WTC11 (cell line): ENCODE results near the gene REEP3. TPM values are rescaled to one million over a fixed set of nuclear protein-coding genes. Genes with fewer than 3 reads are reported as not detected.

Source experiments
- ATF6 ChIP-seq: sonication (generic); formaldehyde crosslinking; IDR thresholded peaks from 2 replicates; pipeline ENCODE4 v1.8.1; 2023; ENCODE audit warnings: mild to moderate bottlenecking, missing genetic modification reagents
- ELF4 ChIP-seq: sonication (generic); formaldehyde crosslinking; IDR thresholded peaks from 2 replicates; pipeline ENCODE4 v1.8.1; 2022; ENCODE audit warnings: low read depth, mild to moderate bottlenecking, moderate library complexity, missing genetic modification reagents
- EMX1 ChIP-seq: fragments of 250-450 bp; sonication (Bioruptor Pico); IDR thresholded peaks from 2 replicates; pipeline ENCODE4 v1.8.0; 2021; ENCODE audit warnings: mild to moderate bottlenecking
- ERG ChIP-seq: fragments of 250-450 bp; sonication (Bioruptor Pico); IDR thresholded peaks from 2 replicates; pipeline ENCODE4 v1.8.0; 2021; ENCODE audit warnings: mild to moderate bottlenecking
- ETV6 ChIP-seq: sonication (generic); formaldehyde crosslinking; IDR thresholded peaks from 2 replicates; pipeline ENCODE4 v1.8.1; 2022; ENCODE audit warnings: mild to moderate bottlenecking, missing genetic modification reagents
- GABPB1 ChIP-seq: sonication (generic); formaldehyde crosslinking; IDR thresholded peaks from 2 replicates; pipeline ENCODE4 v1.8.1; 2023; ENCODE audit warnings: mild to moderate bottlenecking, missing genetic modification reagents
- HMGXB4 ChIP-seq: sonication (generic); formaldehyde crosslinking; IDR thresholded peaks from 2 replicates; pipeline ENCODE4 v1.8.1; 2023; ENCODE audit warnings: mild to moderate bottlenecking, moderate library complexity, missing genetic modification reagents
- KAT7 ChIP-seq: sonication (generic); formaldehyde crosslinking; IDR thresholded peaks from 2 replicates; pipeline ENCODE4 v1.8.1; 2023; ENCODE audit warnings: missing genetic modification reagents, mild to moderate bottlenecking, borderline replicate concordance
- MXD4 ChIP-seq: fragments of 250-450 bp; sonication (Bioruptor Pico); IDR thresholded peaks from 2 replicates; pipeline ENCODE4 v1.8.0; 2021; ENCODE audit warnings: mild to moderate bottlenecking, moderate library complexity, borderline replicate concordance
- NFE2L1 ChIP-seq: sonication (generic); formaldehyde crosslinking; IDR thresholded peaks from 2 replicates; pipeline ENCODE4 v1.8.1; 2023; ENCODE audit warnings: missing genetic modification reagents
- NR2C2 ChIP-seq: sonication (generic); formaldehyde crosslinking; IDR thresholded peaks from 2 replicates; pipeline ENCODE4 v1.8.0; 2022; ENCODE audit warnings: mild to moderate bottlenecking, missing genetic modification reagents
- NR3C1 ChIP-seq: sonication (generic); formaldehyde crosslinking; conservative IDR thresholded peaks from 2 replicates; pipeline ENCODE4 v1.8.1; 2023; ENCODE audit warnings: low read depth, mild to moderate bottlenecking, missing genetic modification reagents
- OVOL2 ChIP-seq: fragments of 250-450 bp; sonication (Bioruptor Pico); IDR thresholded peaks from 2 replicates; pipeline ENCODE4 v1.9.0; 2021; ENCODE audit warnings: mild to moderate bottlenecking, borderline replicate concordance
- RORB ChIP-seq: fragments of 250-450 bp; sonication (Bioruptor Pico); IDR thresholded peaks from 2 replicates; pipeline ENCODE4 v1.9.0; 2021; ENCODE audit warnings: mild to moderate bottlenecking
- SMAD3 ChIP-seq: sonication (generic); formaldehyde crosslinking; IDR thresholded peaks from 2 replicates; pipeline ENCODE4 v1.8.0; 2022; ENCODE audit warnings: missing genetic modification reagents, mild to moderate bottlenecking, borderline replicate concordance
- SMAD4 ChIP-seq: sonication (generic); formaldehyde crosslinking; IDR thresholded peaks from 2 replicates; pipeline ENCODE4 v1.8.0; 2022; ENCODE audit warnings: mild to moderate bottlenecking, missing genetic modification reagents
- TCF7 ChIP-seq: sonication (generic); formaldehyde crosslinking; IDR thresholded peaks from 2 replicates; pipeline ENCODE4 v1.8.0; 2022; ENCODE audit warnings: mild to moderate bottlenecking, low read depth, missing genetic modification reagents, moderate library complexity
- TEAD1 ChIP-seq: sonication (generic); formaldehyde crosslinking; IDR thresholded peaks from 2 replicates; pipeline ENCODE4 v1.8.0; 2022; ENCODE audit warnings: mild to moderate bottlenecking, missing genetic modification reagents
- USF1 ChIP-seq: sonication (generic); formaldehyde crosslinking; IDR thresholded peaks from 2 replicates; pipeline ENCODE4 v1.8.0; 2022; ENCODE audit warnings: mild to moderate bottlenecking, missing genetic modification reagents
- USF2 ChIP-seq: sonication (generic); formaldehyde crosslinking; IDR thresholded peaks from 2 replicates; pipeline ENCODE4 v1.8.1; 2023; ENCODE audit warnings: mild to moderate bottlenecking, missing genetic modification reagents, moderate library complexity
- ZBTB43 ChIP-seq: sonication (generic); formaldehyde crosslinking; IDR thresholded peaks from 2 replicates; pipeline ENCODE4 v1.8.1; 2023; ENCODE audit warnings: mild to moderate bottlenecking, missing genetic modification reagents
- ZNF416 ChIP-seq: fragments of 250-450 bp; sonication (Bioruptor Pico); IDR thresholded peaks from 2 replicates; pipeline ENCODE4 v1.9.0; 2021; ENCODE audit warnings: mild to moderate bottlenecking, inconsistent platforms
- ZNF671 ChIP-seq: fragments of 250-450 bp; sonication (Bioruptor Pico); IDR thresholded peaks from 2 replicates; pipeline ENCODE4 v1.8.0; 2021; ENCODE audit warnings: mild to moderate bottlenecking
- total RNA-seq: library from RNA; stranded (reverse); gene quantifications from 3 replicates; pipeline ENCODE4 v1.2.3, GENCODE V29; 2021
- TF ChIP-seq, protein P1 (sequence below): fragments of 250-450 bp; sonication (Bioruptor Pico); IDR thresholded peaks from 2 replicates; pipeline ENCODE4 v1.9.0; 2021; ENCODE audit warnings: mild to moderate bottlenecking
- TF ChIP-seq, protein P2 (sequence below): sonication (generic); formaldehyde crosslinking; IDR thresholded peaks from 2 replicates; pipeline ENCODE4 v1.8.1; 2022; ENCODE audit warnings: low read depth, mild to moderate bottlenecking, moderate library complexity, missing genetic modification reagents, borderline replicate concordance
- TF ChIP-seq, protein P3 (sequence below): sonication (generic); formaldehyde crosslinking; IDR thresholded peaks from 2 replicates; pipeline ENCODE4 v1.8.1; 2022; ENCODE audit warnings: mild to moderate bottlenecking, missing genetic modification reagents, moderate library complexity, borderline replicate concordance

The REEP3 gene
- total RNA-seq, 1 experiment from 2014 or later, result 18.5 TPM

- TF ChIP-seq, protein P1, sequence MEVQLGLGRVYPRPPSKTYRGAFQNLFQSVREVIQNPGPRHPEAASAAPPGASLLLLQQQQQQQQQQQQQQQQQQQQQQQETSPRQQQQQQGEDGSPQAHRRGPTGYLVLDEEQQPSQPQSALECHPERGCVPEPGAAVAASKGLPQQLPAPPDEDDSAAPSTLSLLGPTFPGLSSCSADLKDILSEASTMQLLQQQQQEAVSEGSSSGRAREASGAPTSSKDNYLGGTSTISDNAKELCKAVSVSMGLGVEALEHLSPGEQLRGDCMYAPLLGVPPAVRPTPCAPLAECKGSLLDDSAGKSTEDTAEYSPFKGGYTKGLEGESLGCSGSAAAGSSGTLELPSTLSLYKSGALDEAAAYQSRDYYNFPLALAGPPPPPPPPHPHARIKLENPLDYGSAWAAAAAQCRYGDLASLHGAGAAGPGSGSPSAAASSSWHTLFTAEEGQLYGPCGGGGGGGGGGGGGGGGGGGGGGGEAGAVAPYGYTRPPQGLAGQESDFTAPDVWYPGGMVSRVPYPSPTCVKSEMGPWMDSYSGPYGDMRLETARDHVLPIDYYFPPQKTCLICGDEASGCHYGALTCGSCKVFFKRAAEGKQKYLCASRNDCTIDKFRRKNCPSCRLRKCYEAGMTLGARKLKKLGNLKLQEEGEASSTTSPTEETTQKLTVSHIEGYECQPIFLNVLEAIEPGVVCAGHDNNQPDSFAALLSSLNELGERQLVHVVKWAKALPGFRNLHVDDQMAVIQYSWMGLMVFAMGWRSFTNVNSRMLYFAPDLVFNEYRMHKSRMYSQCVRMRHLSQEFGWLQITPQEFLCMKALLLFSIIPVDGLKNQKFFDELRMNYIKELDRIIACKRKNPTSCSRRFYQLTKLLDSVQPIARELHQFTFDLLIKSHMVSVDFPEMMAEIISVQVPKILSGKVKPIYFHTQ (CRISPR knock-in tag), result no peak
- TF ChIP-seq USF2 (CRISPR knock-in tag), result peak; percentile 90
- no peak for TF ChIP-seq MXD4 (CRISPR knock-in tag)
- no peak for TF ChIP-seq NR2C2 (CRISPR knock-in tag)
- no peak for TF ChIP-seq ZNF671 (CRISPR knock-in tag)
- no peak for TF ChIP-seq KAT7
- TF ChIP-seq USF1 (CRISPR knock-in tag), result peak; percentile 87
- TF ChIP-seq HMGXB4 (CRISPR knock-in tag), result 0 out of 2 replicates have a peak, but pooled peaks have one; percentile 34
- TF ChIP-seq OVOL2 (CRISPR knock-in tag), result no peak
- TF ChIP-seq GABPB1 (CRISPR knock-in tag), result no peak
- no peak for TF ChIP-seq ELF4 (CRISPR knock-in tag)
- TF ChIP-seq, protein P2, sequence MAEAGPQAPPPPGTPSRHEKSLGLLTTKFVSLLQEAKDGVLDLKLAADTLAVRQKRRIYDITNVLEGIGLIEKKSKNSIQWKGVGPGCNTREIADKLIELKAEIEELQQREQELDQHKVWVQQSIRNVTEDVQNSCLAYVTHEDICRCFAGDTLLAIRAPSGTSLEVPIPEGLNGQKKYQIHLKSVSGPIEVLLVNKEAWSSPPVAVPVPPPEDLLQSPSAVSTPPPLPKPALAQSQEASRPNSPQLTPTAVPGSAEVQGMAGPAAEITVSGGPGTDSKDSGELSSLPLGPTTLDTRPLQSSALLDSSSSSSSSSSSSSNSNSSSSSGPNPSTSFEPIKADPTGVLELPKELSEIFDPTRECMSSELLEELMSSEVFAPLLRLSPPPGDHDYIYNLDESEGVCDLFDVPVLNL (CRISPR knock-in tag), result no peak
- TF ChIP-seq NR3C1 (CRISPR knock-in tag), result no peak
- TF ChIP-seq, protein P3, sequence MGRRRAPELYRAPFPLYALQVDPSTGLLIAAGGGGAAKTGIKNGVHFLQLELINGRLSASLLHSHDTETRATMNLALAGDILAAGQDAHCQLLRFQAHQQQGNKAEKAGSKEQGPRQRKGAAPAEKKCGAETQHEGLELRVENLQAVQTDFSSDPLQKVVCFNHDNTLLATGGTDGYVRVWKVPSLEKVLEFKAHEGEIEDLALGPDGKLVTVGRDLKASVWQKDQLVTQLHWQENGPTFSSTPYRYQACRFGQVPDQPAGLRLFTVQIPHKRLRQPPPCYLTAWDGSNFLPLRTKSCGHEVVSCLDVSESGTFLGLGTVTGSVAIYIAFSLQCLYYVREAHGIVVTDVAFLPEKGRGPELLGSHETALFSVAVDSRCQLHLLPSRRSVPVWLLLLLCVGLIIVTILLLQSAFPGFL, result no peak
- no peak for TF ChIP-seq SMAD4 (CRISPR knock-in tag)
- no peak for TF ChIP-seq TEAD1 (CRISPR knock-in tag)
- no peak for TF ChIP-seq NFE2L1
- TF ChIP-seq RORB (CRISPR knock-in tag), result no peak
- TF ChIP-seq ATF6 (CRISPR knock-in tag), result no peak
- TF ChIP-seq SMAD3, result no peak
- TF ChIP-seq ERG, result no peak
- TF ChIP-seq ZNF416 (CRISPR knock-in tag), result no peak
- no peak for TF ChIP-seq EMX1 (CRISPR knock-in tag)
- TF ChIP-seq TCF7, result no peak
- no peak for TF ChIP-seq ETV6 (CRISPR knock-in tag)
- TF ChIP-seq ZBTB43 (CRISPR knock-in tag), result no peak
Measured at GRCh38 chr10:63521416-63522276, 445 bp downstream of the REEP3 start (continued).
